GM15510 (cell line): ENCODE results near the gene PIK3AP1.

ENCODE experiments used
- POLR2A ChIP-seq: IDR thresholded peaks from 3 replicates; pipeline ENCODE4 v1.6.1; 2011; ENCODE audit warnings: borderline replicate concordance; ENCODE audit not compliant: insufficient read length; ENCODE audit errors: extremely low read depth

Gene PIK3AP1

DNA sequence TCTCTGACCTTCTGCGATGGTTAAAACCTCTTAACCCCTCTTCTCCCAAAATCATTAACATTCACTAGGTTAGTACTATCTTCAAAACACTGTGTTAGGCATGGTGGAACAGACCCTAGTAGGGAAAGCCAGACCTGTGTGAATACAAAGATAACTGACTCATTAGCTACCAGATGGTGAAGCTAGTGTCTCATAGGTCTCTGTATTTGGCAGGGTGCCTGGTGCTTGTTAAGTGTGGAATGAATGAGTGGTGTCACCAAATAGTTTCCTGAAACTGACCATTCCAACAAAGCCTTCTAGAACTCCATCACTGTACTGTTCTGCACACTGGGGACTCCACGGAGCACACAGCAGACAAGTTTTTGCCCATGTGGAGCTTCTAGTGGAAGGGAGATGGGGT, 105.8 kb downstream of the PIK3AP1 start:
- TF ChIP-seq POLR2A = no peak

DNA sequence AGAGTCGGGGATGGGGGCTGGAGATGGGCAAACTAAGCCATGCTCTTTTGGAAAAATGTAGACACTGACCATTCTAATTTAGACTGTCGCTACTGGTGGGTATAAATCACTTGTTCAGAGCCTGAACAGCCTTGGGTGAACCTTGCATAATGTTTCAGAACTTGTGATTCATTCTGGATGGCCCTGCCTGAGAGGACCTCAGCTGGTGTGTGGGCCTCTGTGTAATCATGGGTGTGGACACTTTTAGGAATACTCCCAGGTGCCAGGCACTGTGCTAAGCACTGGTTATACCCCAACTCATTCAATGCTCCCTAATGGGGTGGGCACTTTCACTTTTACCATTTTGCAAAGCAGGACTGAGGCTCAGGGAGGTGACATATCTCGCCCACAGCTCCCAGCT, 106.7 kb downstream of the PIK3AP1 start:
- no peak for TF ChIP-seq POLR2A

DNA sequence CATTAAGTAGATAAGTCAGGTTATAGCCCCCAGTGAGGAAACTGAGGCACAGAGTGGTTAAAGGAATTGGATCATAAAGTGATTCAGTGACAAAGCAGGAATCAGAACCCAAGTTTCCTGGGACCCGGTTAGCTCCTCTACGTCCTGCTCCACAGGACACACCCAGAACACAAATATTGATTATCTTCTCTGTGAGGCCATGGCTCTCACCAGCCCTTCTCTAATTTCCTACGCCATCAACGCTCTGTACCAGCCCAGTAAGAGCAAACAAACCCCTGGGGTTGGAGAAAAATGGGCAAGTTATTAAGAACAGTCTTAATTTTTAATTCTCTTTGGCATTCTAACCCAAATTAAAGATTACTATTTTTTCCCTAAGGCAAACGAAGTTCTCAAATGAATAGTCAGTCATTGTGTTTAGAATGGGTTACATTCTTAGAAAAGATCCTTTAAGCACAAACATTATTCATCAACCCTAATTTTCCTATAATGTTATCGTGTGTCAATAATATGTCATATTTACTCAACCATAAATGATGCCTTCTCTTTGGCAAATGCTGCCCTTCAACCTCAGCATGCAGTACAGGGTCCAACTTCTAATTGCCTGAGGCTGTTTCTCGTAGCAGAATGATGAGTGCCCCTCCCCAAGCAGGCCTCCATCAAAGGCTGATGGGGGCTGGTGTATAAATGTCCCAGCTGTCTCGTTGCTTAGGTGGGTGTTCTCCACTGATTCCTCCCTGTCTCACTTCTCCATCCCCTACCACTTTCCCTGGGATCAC, 108.1 kb downstream of the PIK3AP1 start:
- no peak for TF ChIP-seq POLR2A

DNA sequence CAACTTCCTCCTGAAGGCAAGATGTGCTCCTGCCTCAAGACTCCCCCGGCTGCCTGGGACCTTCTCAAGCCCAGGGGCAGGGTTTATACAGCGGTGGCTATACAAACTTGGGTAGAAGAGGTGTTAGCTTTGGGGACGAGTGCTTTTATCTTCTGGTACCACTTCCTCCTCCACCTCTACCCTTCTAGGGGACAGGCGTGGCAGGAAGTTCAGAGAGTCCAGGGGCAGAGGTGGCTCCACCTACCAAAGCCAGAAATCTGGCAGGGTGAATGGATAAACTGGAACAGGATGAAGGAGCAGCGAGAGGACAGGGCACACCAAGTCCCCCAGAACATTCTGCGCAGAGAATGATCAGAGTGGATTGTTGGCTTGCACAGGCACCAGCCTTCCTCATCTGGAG, 109.5 kb downstream of the PIK3AP1 start:
- no peak for TF ChIP-seq POLR2A

DNA sequence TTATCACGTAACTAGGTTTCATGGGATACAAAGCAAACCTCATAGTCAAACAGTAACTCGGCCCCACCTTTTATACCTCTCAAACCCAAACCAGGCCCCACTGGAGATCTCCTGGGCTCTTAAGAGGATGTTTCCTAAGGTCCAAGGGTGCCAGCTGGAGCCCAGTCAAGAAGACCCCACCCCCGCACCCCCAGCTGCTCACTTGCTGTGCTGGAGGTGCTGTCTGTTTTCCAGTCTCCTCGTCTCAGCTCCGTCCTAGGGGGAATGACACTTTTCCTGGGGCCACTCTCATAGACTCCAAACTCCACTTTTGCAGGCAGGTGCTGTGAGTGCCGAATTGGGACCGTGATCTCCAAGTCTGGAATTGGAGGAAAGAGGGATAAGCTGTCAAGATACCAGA, 110.8 kb downstream of the PIK3AP1 start:
- TF ChIP-seq POLR2A = no peak

DNA sequence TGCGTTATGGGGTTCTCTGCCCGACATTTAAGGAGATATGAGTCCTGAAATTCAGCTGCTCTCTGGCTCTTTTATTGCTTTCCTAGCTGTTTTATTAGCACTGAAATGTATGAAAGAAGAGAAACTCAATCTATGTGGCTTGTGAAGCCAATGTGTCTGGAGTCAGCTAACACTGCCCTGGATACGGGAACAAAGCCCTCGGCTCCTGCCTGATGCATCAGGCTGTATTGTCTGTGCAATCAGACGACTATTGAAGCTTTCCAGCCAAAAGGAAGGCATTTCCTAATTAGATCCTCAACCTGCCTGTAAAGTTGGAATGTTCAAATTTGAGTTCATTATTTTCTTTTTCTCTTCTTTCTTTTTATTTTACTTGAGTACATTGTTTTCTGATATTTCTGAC, 111.5 kb downstream of the PIK3AP1 start:
- no peak for TF ChIP-seq POLR2A

DNA sequence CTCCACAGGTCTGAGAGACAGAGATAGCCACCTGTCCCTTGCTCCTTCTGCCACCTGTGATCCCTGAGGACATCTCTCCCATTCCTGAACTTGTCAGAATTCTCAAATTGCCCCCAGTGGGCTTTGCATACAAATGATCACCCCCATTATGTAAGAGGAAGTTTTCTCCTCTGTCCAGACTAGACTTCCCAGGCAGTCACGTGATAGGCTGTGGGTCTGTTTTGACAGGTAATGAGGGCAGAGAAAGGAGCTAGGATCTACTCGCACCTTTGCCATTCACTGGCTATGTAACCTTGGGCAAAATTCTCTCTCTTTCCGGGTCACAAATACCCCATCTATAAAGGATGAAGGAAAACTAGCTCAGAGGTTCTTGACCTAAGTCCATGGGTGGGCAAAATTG, 112.1 kb downstream of the PIK3AP1 start:
- TF ChIP-seq POLR2A = no peak

DNA sequence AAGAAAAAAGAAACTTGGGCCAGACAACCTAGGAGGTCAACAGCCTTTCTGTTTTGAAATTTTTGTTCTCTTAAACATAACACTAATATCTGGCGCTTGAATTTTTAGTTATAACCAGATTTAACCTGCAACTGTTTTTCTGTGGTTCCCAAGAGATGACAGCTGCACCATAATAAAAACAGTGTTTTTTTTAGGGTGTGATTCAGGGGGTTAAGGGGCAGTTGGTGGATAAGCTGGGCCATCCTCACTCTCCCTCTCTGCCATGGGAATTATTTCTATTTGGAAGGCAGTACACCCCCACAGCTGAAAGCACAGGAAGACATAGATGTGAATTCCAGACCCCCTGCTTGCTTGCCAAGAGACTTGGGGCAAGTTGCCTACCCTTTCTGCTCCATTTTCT, 113.4 kb downstream of the PIK3AP1 start:
- no peak for TF ChIP-seq POLR2A

DNA sequence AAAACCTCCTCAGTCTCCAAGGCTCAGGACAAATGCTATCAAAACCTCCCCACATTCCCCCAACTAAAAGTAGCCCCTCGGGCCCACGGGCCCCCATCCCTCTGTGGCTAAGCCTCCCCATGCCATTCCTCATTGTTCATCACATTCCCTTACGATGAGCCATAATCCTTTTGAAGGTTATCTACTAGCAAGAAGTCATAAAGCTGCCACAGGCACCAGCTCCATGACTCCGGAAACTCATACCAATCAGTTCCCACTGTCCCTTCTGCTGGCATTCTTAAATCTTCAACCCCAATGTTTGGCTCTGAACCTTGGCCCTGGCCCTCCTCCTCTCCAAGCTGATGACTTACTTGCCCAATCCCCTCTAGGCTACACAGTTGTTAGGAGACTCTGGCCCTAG, 114.1 kb downstream of the PIK3AP1 start:
- no peak for TF ChIP-seq POLR2A

DNA sequence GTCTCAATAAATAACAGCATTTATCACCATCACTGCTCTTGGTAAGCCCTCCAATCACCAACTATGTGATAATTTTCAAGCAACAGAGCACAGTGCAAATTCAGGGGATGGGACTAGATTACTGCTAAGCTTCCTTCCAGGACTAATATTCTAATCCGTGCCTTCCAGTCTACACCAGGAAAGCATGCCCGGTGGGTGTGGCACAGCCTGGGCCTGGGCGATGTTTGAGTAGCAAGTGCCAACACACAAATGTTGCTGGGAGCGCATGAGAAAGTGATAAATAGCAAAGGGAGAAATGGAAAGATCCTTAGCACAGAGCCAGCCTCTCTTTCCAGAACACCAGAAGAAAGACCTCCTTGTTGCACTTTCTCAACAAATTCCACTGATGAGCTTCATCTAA, 120.0 kb downstream of the PIK3AP1 start:
- TF ChIP-seq POLR2A = no peak

DNA sequence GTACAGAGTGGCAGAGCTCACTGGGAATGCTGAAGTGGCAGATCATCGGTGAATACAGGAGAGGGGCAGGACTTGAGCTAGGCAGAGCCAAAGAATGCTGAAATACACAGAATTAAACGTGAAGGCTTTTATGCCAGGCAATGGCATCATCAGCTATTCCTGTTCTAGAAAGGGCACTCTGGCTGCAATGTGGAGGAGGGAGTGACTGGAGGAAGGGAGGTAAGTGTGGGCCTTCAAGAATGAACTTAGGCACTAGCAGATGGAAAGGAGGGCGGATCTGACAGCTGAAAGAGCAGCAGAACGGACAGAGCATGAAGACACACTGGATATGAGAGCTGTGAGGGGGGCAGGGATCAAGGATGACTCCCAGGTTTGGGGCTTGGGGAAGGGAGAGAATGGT, 121.5 kb downstream of the PIK3AP1 start:
- no peak for TF ChIP-seq POLR2A

DNA sequence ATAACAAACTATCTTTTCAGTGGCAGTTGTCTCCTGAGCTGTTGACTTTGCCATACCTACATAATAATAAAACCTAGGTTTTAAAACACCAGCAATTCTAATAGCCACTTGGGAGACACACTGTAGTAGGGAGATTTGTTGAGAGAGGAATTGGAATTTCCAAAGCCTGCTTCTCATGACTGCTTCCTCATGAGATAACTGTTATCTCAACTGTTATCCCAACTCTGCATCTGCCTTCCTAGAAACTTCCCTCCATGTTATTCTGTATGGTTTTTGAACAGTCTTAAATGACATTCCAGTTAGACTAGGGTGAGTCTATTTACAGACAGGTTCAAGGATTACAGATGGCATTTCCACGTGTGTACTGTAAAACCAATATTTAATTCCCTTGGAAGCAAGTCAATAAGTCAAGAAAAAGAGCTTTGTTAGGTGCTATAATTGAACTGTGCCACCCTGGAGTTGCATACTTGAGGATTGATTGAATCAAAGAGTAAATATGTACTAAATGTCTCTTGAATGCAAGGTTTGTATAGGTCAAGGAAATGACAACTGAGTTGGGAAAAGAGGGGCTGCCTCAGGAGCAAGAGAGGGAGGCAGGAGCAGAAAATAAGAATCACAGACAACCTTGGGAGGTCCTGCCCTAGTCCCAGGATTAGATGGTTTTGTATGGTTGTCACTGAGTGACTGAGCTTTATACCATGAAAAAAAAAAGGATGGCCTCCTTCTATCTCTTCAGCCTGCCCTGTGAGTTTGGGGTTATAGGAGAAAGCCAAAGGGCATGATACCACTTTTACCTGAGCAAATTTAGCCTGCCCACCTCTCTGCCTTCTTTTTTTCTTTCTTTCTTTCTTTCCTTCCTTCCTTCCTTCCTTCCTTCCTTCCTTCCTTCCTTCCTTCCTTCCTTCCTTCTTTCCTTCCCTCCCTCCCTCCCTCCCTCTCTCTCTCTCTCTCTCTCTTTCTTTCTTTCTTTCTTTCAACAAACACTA, 123.6 kb downstream of the PIK3AP1 start:
- no peak for TF ChIP-seq POLR2A

DNA sequence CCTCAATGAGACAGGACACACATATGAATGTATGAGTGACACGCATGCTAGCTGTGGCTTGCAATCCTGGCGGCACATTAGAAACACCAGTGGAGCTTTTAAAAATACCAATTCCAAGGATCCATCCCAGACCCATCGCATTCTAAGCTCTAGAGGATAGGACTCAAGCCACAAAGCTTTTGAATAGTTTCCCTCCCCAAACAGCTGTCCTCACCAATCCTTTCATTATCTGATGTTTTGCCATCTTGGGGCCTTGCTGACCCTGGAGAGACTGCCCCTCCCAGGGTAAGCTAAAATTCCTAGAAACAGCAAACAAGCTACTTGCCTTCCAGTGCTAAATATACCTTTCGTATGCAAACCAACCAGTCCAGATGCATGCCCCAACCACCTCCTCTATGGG, 124.6 kb downstream of the PIK3AP1 start:
- TF ChIP-seq POLR2A = no peak

DNA sequence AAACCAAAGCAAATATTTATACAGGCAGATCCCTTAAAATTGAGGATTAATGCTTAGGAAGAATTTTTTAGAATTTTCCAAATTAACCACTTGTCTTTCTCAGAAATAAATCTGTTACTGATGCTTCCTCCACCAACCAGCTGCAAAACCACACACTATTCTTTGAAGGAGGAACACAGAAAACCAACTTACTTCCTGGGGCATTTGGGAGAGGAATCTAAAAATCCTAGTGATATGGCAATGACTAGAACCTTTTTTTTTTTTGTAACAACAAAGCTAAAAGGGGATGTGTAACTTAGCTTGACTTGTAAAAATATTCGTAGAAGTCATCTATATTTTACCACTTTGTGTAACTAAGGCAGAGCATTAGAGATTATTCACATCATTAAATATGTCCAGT, 128.4 kb downstream of the PIK3AP1 start:
- TF ChIP-seq POLR2A = no peak

DNA sequence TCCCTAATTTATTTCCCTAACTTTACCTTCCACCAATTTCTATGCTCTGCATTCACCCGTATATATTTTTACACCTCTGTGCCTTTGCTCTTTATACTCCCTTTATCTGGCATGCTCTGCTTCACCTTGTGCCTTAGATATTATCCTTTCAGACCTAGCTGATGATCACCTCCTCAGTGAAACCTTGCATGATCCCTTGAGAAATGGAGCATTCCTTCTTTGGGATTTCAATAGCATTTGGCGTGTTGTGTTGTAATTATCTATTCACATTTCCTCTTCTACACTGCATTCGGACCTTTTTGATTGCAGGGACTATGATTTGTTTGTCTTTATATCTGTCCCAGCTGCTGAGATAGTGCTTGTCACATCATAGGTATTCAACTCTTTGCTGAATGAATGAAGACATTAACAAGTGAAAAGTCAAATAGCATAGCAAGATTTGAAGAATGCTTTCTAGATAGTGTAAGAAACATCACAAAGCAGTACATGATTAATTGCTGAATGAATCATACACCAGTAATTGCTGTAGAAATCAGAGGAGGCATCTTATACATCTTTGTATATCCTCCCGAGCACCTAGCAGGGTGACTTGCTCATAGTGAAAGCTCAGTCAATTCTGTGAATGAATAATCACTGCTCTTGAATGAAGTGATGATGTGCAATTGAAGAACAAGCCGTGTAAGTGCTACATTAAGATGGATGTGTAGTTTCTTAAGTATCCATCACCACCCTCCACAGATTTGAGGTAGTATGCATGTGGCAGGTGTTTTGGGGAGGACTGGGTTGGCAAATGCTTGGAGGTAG, 131.5 kb downstream of the PIK3AP1 start:
- TF ChIP-seq POLR2A = no peak
